ENCODE measurements around the gene EEF1AKMT3. TPM values are rescaled to one million over a fixed set of nuclear protein-coding genes. Genes with fewer than 3 reads are reported as not detected.
A peak's percentile ranks its signal among the peaks of the same experiment; 100 is the strongest.

The EEF1AKMT3 gene
- total and polyA plus RNA-seq, 9 of the 15 experiments (the other 6 are each of a cell fraction or from before 2014, with no cell fraction given): 4.1 to 17.2 (median 7.9) TPM

- TF ChIP-seq ZBTB40 (IDR thresholded peaks at IDR 0.05) (peak; percentile 44; the same call in 1 of the 2 replicates), ZBTB40 (CRISPR knock-in tag; IDR thresholded peaks at IDR 0.05) (no peak), MLX (CRISPR knock-in tag; conservative IDR thresholded peaks at IDR 0.05) (no peak), DACH1 (IDR thresholded peaks at IDR 0.05; ENCODE audit: partially characterized antibody) (no peak), TFE3 (CRISPR knock-in tag; IDR thresholded peaks at IDR 0.05) (no peak), OTX1 (CRISPR knock-in tag; IDR thresholded peaks at IDR 0.05) (no peak), NFATC3 (IDR thresholded peaks at IDR 0.05) (no peak)
These were observed 36.3 kb upstream of the EEF1AKMT3 start (continued) for GRCh38 chr12:57735952-57736740.

Data from K562 (cell line).